SW 1271 (cell line): ENCODE data around the gene ARNT2.
"Not testable (repeated sequence)": the region's sequence is repeated elsewhere in the genome, so short reads cannot be mapped to it uniquely, and the experiment has no call there.

Experiments used
- DNase-seq, 2 experiments: peaks; one replicate each; lab custom pipeline; 2025; lab: John Stamatoyannopoulos, UW

ARNT2 gene

GRCh38 chr15:80492409-80492808, 88.2 kb downstream of the ARNT2 start:
- no peak for DNase-seq

- DNase-seq = no peak
These were observed 88.7 kb downstream of the ARNT2 start for GRCh38 chr15:80492874-80493273.

- peak in 1 of 2 experiments; percentile 40 for DNase-seq
These were observed 90.2 kb downstream of the ARNT2 start for GRCh38 chr15:80494351-80494751.

GRCh38 chr15:80494756-80495155, 90.6 kb downstream of the ARNT2 start:
- DNase-seq = no peak

GRCh38 chr15:80495401-80495942, 91.3 kb downstream of the ARNT2 start:
- no peak for DNase-seq

- DNase-seq = no peak
These were observed 91.9 kb downstream of the ARNT2 start for GRCh38 chr15:80496096-80496495.

- DNase-seq = no peak
These were observed 93.0 kb downstream of the ARNT2 start for GRCh38 chr15:80497221-80497620.

GRCh38 chr15:80498652-80499051, 94.5 kb downstream of the ARNT2 start:
- no peak for DNase-seq

GRCh38 chr15:80500021-80500420, 95.8 kb downstream of the ARNT2 start:
- no peak for DNase-seq

GRCh38 chr15:80501476-80501875, 97.3 kb downstream of the ARNT2 start:
- no peak for DNase-seq

- no peak for DNase-seq
These were observed 98.6 kb downstream of the ARNT2 start for GRCh38 chr15:80502782-80503181.

- no peak for DNase-seq
These were observed 99.3 kb downstream of the ARNT2 start for GRCh38 chr15:80503319-80503952.

- DNase-seq = no peak
These were observed 100.7 kb downstream of the ARNT2 start for GRCh38 chr15:80504931-80505330.

GRCh38 chr15:80506286-80506893, 102.2 kb downstream of the ARNT2 start:
- DNase-seq = no peak

GRCh38 chr15:80507131-80507530, 102.9 kb downstream of the ARNT2 start:
- DNase-seq = no peak

- no peak for DNase-seq
These were observed 103.6 kb downstream of the ARNT2 start for GRCh38 chr15:80507638-80508316.

- no peak for DNase-seq
These were observed 104.6 kb downstream of the ARNT2 start for GRCh38 chr15:80508783-80509182.

- no peak for DNase-seq
These were observed 105.6 kb downstream of the ARNT2 start for GRCh38 chr15:80509800-80510199.

- DNase-seq = not testable (repeated sequence)
These were observed 106.8 kb downstream of the ARNT2 start for GRCh38 chr15:80510985-80511384.

GRCh38 chr15:80512726-80513660, 108.8 kb downstream of the ARNT2 start:
- DNase-seq = peak in 1 of 2 experiments; percentile 36

- no peak for DNase-seq
These were observed 110.0 kb downstream of the ARNT2 start for GRCh38 chr15:80514071-80514780.
